Measurements from ENCODE around the gene FBN1.

The FBN1 gene

GRCh38 chr15:48642795-48643194 is 2.7 kb downstream of the FBN1 start:
- no peak overlapping the region for H3K4ac ChIP-seq (ENCODE audit: low read length)
- no peak overlapping the region for H2BK5ac ChIP-seq (ENCODE audit: low read length)
- no peak overlapping the region for H2AFZ ChIP-seq (ENCODE audit: low read length)
- H3K4me2 ChIP-seq (ENCODE audit: insufficient read depth, low read length, poor library complexity, severe bottlenecking), result no peak overlapping the region
- peaks cover 10 to 11% of the 10 kb centered on the region in 2 donors for H3K4me1 ChIP-seq (ENCODE audit: control insufficient read depth in 2 of 2, insufficient read depth in 1 of 2, low read depth in 1 of 2, low read length in 2 of 2)
- WGBS, 2 donors (ENCODE audit: extremely low coverage in 2 of 2, insufficient read length in 2 of 2, insufficient replicate concordance in 1 of 2), result no CpG with 5 or more reads among the region's 1 CpG
- H3K9me3 ChIP-seq (replicated peaks in 1 of 2; ENCODE audit: control insufficient read depth in 2 of 2, insufficient read depth in 1 of 2, low read depth in 1 of 2, low read length in 2 of 2), result no peaks in the 10 kb centered on the region
- peaks cover 0 to 2% of the 10 kb centered on the region in 2 donors for H3K36me3 ChIP-seq (replicated peaks in 1 of 2; ENCODE audit: control insufficient read depth in 2 of 2, insufficient read depth in 2 of 2, low read length in 2 of 2)
- no peak overlapping the region for H4K91ac ChIP-seq (ENCODE audit: low read depth, low read length, poor library complexity)
- no peak overlapping the region for H2AK5ac ChIP-seq (ENCODE audit: low read depth, low read length)
- no peak overlapping the region for H2BK15ac ChIP-seq (ENCODE audit: low read length)
- H3K18ac ChIP-seq (ENCODE audit: low read length), result no peak overlapping the region
- no peaks in the 10 kb centered on the region for H3K27me3 ChIP-seq (ENCODE audit: control insufficient read depth in 3 of 3, insufficient read depth in 3 of 3, low read depth in 1 of 3, low read length in 3 of 3)
- H3K4me3 ChIP-seq (ENCODE audit: low read length in 2 of 2), result no peak overlapping the region
- no peak overlapping the region for H3K27ac ChIP-seq (replicated peaks; ENCODE audit: low read length)
- no peak overlapping the region for H3K9ac ChIP-seq (ENCODE audit: low read depth, low read length, poor library complexity)
- H2BK12ac ChIP-seq (ENCODE audit: low read length), result no peak overlapping the region
- H3K14ac ChIP-seq (ENCODE audit: low read length), result no peak overlapping the region
- no peak overlapping the region for H2BK120ac ChIP-seq (ENCODE audit: low read depth, low read length)
- H3K23ac ChIP-seq (ENCODE audit: low read depth, low read length, poor library complexity), result no peak overlapping the region
- DNase-seq (ENCODE audit: low spot score), result no peak
- H3K79me1 ChIP-seq (ENCODE audit: low read depth, low read length), result peaks cover 2% of the 10 kb centered on the region
- H4K8ac ChIP-seq (ENCODE audit: low read depth, low read length), result no peak overlapping the region

GRCh38 chr15:48641416-48641815 is 4.1 kb downstream of the FBN1 start:
- no peak overlapping the region for H4K91ac ChIP-seq (ENCODE audit: low read depth, low read length, poor library complexity)
- peaks cover 2% of the 10 kb centered on the region for H3K79me1 ChIP-seq (ENCODE audit: low read depth, low read length)
- no peaks in the 10 kb centered on the region for H3K9me3 ChIP-seq (replicated peaks in 1 of 2; ENCODE audit: control insufficient read depth in 2 of 2, insufficient read depth in 1 of 2, low read depth in 1 of 2, low read length in 2 of 2)
- no peak overlapping the region for H2BK5ac ChIP-seq (ENCODE audit: low read length)
- no peak overlapping the region for H3K4me2 ChIP-seq (ENCODE audit: insufficient read depth, low read length, poor library complexity, severe bottlenecking)
- no peak overlapping the region for H4K8ac ChIP-seq (ENCODE audit: low read depth, low read length)
- WGBS, 2 donors (ENCODE audit: extremely low coverage in 2 of 2, insufficient read length in 2 of 2, insufficient replicate concordance in 1 of 2), result no CpG with 5 or more reads among the region's 3 CpGs
- no peak overlapping the region for H3K27ac ChIP-seq (replicated peaks; ENCODE audit: low read length)
- H3K27me3 ChIP-seq (ENCODE audit: control insufficient read depth in 3 of 3, insufficient read depth in 3 of 3, low read depth in 1 of 3, low read length in 3 of 3), result no peaks in the 10 kb centered on the region
- H3K23ac ChIP-seq (ENCODE audit: low read depth, low read length, poor library complexity), result no peak overlapping the region
- H2AK5ac ChIP-seq (ENCODE audit: low read depth, low read length), result no peak overlapping the region
- no peak overlapping the region for H2BK12ac ChIP-seq (ENCODE audit: low read length)
- H2BK120ac ChIP-seq (ENCODE audit: low read depth, low read length), result no peak overlapping the region
- peaks cover 2 to 11% of the 10 kb centered on the region in 2 donors for H3K4me1 ChIP-seq (ENCODE audit: control insufficient read depth in 2 of 2, insufficient read depth in 1 of 2, low read depth in 1 of 2, low read length in 2 of 2)
- no peak for DNase-seq (ENCODE audit: low spot score)
- no peak overlapping the region for H2AFZ ChIP-seq (ENCODE audit: low read length)
- H3K4me3 ChIP-seq (ENCODE audit: low read length in 2 of 2), result no peak overlapping the region
- H3K4ac ChIP-seq (ENCODE audit: low read length), result no peak overlapping the region
- H3K36me3 ChIP-seq (replicated peaks in 1 of 2; ENCODE audit: control insufficient read depth in 2 of 2, insufficient read depth in 2 of 2, low read length in 2 of 2), result peaks cover 0 to 2% of the 10 kb centered on the region in 2 donors
- no peak overlapping the region for H2BK15ac ChIP-seq (ENCODE audit: low read length)
- H3K14ac ChIP-seq (ENCODE audit: low read length), result no peak overlapping the region
- no peak overlapping the region for H3K18ac ChIP-seq (ENCODE audit: low read length)
- H3K9ac ChIP-seq (ENCODE audit: low read depth, low read length, poor library complexity), result no peak overlapping the region

GRCh38 chr15:48638963-48639362 is 6.5 kb downstream of the FBN1 start:
- no peak overlapping the region for H3K4ac ChIP-seq (ENCODE audit: low read length)
- no peak overlapping the region for H2AK5ac ChIP-seq (ENCODE audit: low read depth, low read length)
- no peak overlapping the region for H3K18ac ChIP-seq (ENCODE audit: low read length)
- H3K4me2 ChIP-seq (ENCODE audit: insufficient read depth, low read length, poor library complexity, severe bottlenecking), result no peak overlapping the region
- no peak overlapping the region for H3K23ac ChIP-seq (ENCODE audit: low read depth, low read length, poor library complexity)
- H3K79me1 ChIP-seq (ENCODE audit: low read depth, low read length), result no peaks in the 10 kb centered on the region
- H3K9ac ChIP-seq (ENCODE audit: low read depth, low read length, poor library complexity), result no peak overlapping the region
- no peak overlapping the region for H3K4me3 ChIP-seq (ENCODE audit: low read length in 2 of 2)
- H3K9me3 ChIP-seq (replicated peaks in 1 of 2; ENCODE audit: control insufficient read depth in 2 of 2, insufficient read depth in 1 of 2, low read depth in 1 of 2, low read length in 2 of 2), result no peaks in the 10 kb centered on the region
- H3K36me3 ChIP-seq (replicated peaks in 1 of 2; ENCODE audit: control insufficient read depth in 2 of 2, insufficient read depth in 2 of 2, low read length in 2 of 2), result peaks cover 0 to 2% of the 10 kb centered on the region in 2 donors
- H2BK15ac ChIP-seq (ENCODE audit: low read length), result no peak overlapping the region
- H2AFZ ChIP-seq (ENCODE audit: low read length), result no peak overlapping the region
- H3K27ac ChIP-seq (replicated peaks; ENCODE audit: low read length), result no peak overlapping the region
- H3K27me3 ChIP-seq (ENCODE audit: control insufficient read depth in 3 of 3, insufficient read depth in 3 of 3, low read depth in 1 of 3, low read length in 3 of 3), result no peaks in the 10 kb centered on the region
- H2BK5ac ChIP-seq (ENCODE audit: low read length), result no peak overlapping the region
- no CpG with 5 or more reads among the region's 2 CpGs for WGBS, 2 donors (ENCODE audit: extremely low coverage in 2 of 2, insufficient read length in 2 of 2, insufficient replicate concordance in 1 of 2)
- H4K91ac ChIP-seq (ENCODE audit: low read depth, low read length, poor library complexity), result no peak overlapping the region
- DNase-seq (ENCODE audit: low spot score), result no peak
- no peak overlapping the region for H3K14ac ChIP-seq (ENCODE audit: low read length)
- no peak overlapping the region for H4K8ac ChIP-seq (ENCODE audit: low read depth, low read length)
- peaks cover 0 to 3% of the 10 kb centered on the region in 2 donors for H3K4me1 ChIP-seq (ENCODE audit: control insufficient read depth in 2 of 2, insufficient read depth in 1 of 2, low read depth in 1 of 2, low read length in 2 of 2)
- no peak overlapping the region for H2BK120ac ChIP-seq (ENCODE audit: low read depth, low read length)
- no peak overlapping the region for H2BK12ac ChIP-seq (ENCODE audit: low read length)

GRCh38 chr15:48637639-48638038 is 7.9 kb downstream of the FBN1 start:
- no CpG with 5 or more reads among the region's 2 CpGs for WGBS, 2 donors (ENCODE audit: extremely low coverage in 2 of 2, insufficient read length in 2 of 2, insufficient replicate concordance in 1 of 2)
- H3K4me1 ChIP-seq (ENCODE audit: control insufficient read depth in 2 of 2, insufficient read depth in 1 of 2, low read depth in 1 of 2, low read length in 2 of 2), result no peaks in the 10 kb centered on the region
- no peak overlapping the region for H3K4ac ChIP-seq (ENCODE audit: low read length)
- no peak overlapping the region for H3K4me2 ChIP-seq (ENCODE audit: insufficient read depth, low read length, poor library complexity, severe bottlenecking)
- H4K8ac ChIP-seq (ENCODE audit: low read depth, low read length), result no peak overlapping the region
- H3K23ac ChIP-seq (ENCODE audit: low read depth, low read length, poor library complexity), result no peak overlapping the region
- H3K79me1 ChIP-seq (ENCODE audit: low read depth, low read length), result no peaks in the 10 kb centered on the region
- H3K9ac ChIP-seq (ENCODE audit: low read depth, low read length, poor library complexity), result no peak overlapping the region
- no peak overlapping the region for H2BK5ac ChIP-seq (ENCODE audit: low read length)
- DNase-seq (ENCODE audit: low spot score), result no peak
- H3K27ac ChIP-seq (replicated peaks; ENCODE audit: low read length), result no peak overlapping the region
- no peak overlapping the region for H4K91ac ChIP-seq (ENCODE audit: low read depth, low read length, poor library complexity)
- no peak overlapping the region for H2AFZ ChIP-seq (ENCODE audit: low read length)
- no peak overlapping the region for H2BK120ac ChIP-seq (ENCODE audit: low read depth, low read length)
- no peak overlapping the region for H3K14ac ChIP-seq (ENCODE audit: low read length)
- H3K9me3 ChIP-seq (replicated peaks in 1 of 2; ENCODE audit: control insufficient read depth in 2 of 2, insufficient read depth in 1 of 2, low read depth in 1 of 2, low read length in 2 of 2), result no peaks in the 10 kb centered on the region
- no peak overlapping the region for H2AK5ac ChIP-seq (ENCODE audit: low read depth, low read length)
- H3K36me3 ChIP-seq (replicated peaks in 1 of 2; ENCODE audit: control insufficient read depth in 2 of 2, insufficient read depth in 2 of 2, low read length in 2 of 2), result peaks cover 0 to 2% of the 10 kb centered on the region in 2 donors
- no peak overlapping the region for H2BK12ac ChIP-seq (ENCODE audit: low read length)
- no peak overlapping the region for H3K4me3 ChIP-seq (ENCODE audit: low read length in 2 of 2)
- no peaks in the 10 kb centered on the region for H3K27me3 ChIP-seq (ENCODE audit: control insufficient read depth in 3 of 3, insufficient read depth in 3 of 3, low read depth in 1 of 3, low read length in 3 of 3)
- no peak overlapping the region for H3K18ac ChIP-seq (ENCODE audit: low read length)
- no peak overlapping the region for H2BK15ac ChIP-seq (ENCODE audit: low read length)
